ENCODE results near the gene ACSL5.
"Not testable (repeated sequence)": the region's sequence is repeated elsewhere in the genome, so short reads cannot be mapped to it uniquely, and the experiment has no call there.

The ACSL5 gene

GRCh38 chr10:112351146-112351545, 22.8 kb upstream of the ACSL5 start:
- no peak for DNase-seq

GRCh38 chr10:112352044-112352443, 21.9 kb upstream of the ACSL5 start:
- DNase-seq: no peak

GRCh38 chr10:112353046-112353445, 20.9 kb upstream of the ACSL5 start:
- no peak for DNase-seq

- no peak for DNase-seq
Measured at GRCh38 chr10:112356686-112357085, 17.2 kb upstream of the ACSL5 start.

- DNase-seq: no peak
Measured at GRCh38 chr10:112359606-112360307, 14.2 kb upstream of the ACSL5 start.

GRCh38 chr10:112360308-112361270, 13.3 kb upstream of the ACSL5 start:
- no peak for DNase-seq

- DNase-seq: no peak
Measured at GRCh38 chr10:112361951-112362751, 11.8 kb upstream of the ACSL5 start.

GRCh38 chr10:112362833-112363232, 11.1 kb upstream of the ACSL5 start:
- no peak for DNase-seq

- DNase-seq: no peak
Measured at GRCh38 chr10:112363696-112364688, 9.9 kb upstream of the ACSL5 start.

- DNase-seq: no peak
Measured at GRCh38 chr10:112365014-112365432, 8.9 kb upstream of the ACSL5 start.

- no peak for DNase-seq
Measured at GRCh38 chr10:112365451-112365850, 8.5 kb upstream of the ACSL5 start.

- no peak for DNase-seq
Measured at GRCh38 chr10:112366992-112367391, 6.9 kb upstream of the ACSL5 start.

GRCh38 chr10:112367516-112367915, 6.4 kb upstream of the ACSL5 start:
- no peak for DNase-seq

GRCh38 chr10:112369495-112370423, 4.2 kb upstream of the ACSL5 start:
- no peak for DNase-seq

GRCh38 chr10:112370424-112370819, 3.5 kb upstream of the ACSL5 start:
- DNase-seq: no peak

GRCh38 chr10:112371326-112371725, 2.6 kb upstream of the ACSL5 start:
- not testable (repeated sequence) for DNase-seq

GRCh38 chr10:112372182-112372810, 1.6 kb upstream of the ACSL5 start:
- not testable (repeated sequence) for DNase-seq

- DNase-seq: no peak
Measured at GRCh38 chr10:112374724-112375541, 1.0 kb downstream of the ACSL5 start.

- DNase-seq: no peak
Measured at GRCh38 chr10:112375721-112376395, 1.9 kb downstream of the ACSL5 start.

Measured in NCI-H82 (cell line).